ENCODE measurements around the gene CPVL.

- TF ChIP-seq CTCF (IDR thresholded peaks at IDR 0.05; ENCODE audit: low read depth, low read length) (no peak), EZH2phosphoT487 (IDR thresholded peaks at IDR 0.05; ENCODE audit: low read depth) (no peak)
Measured at GRCh38 chr7:29100924-29101323, 45.4 kb downstream of the CPVL start.

Data from OCI-LY3 (cell line).